Esophagus squamous epithelium (tissue), 4 donors: ENCODE data around the gene COL18A1.

Source experiments
- CTCF ChIP-seq, 6 experiments: fragments of 450-650 bp in 4 of 6; fragments of 200-600 bp in 2 of 6; sonication (generic) in 2 of 6; IDR thresholded peaks; one replicate each; pipeline ENCODE4 v1.5.1; 2016 to 2019; ENCODE audit warnings: antibody characterized with exemption in 6 of 6, mild to moderate bottlenecking in 4 of 6, moderate library complexity in 4 of 6
- POLR2A ChIP-seq, 4 donors: fragments of 450-650 bp; IDR thresholded peaks; one replicate each; pipeline ENCODE4 v1.6.1; 2017; ENCODE audit warnings: antibody characterized with exemption in 4 of 4, mild to moderate bottlenecking in 4 of 4, moderate library complexity in 3 of 4

GRCh38 chr21:45456584-45457160 lies 51.7 kb downstream of the COL18A1 start:
- no peak for TF ChIP-seq CTCF (IDR thresholded peaks at IDR 0.05)
- TF ChIP-seq POLR2A (IDR thresholded peaks at IDR 0.05) = no peak
